ENCODE data around the gene SCD5.

The SCD5 gene

GRCh38 chr4:82691431-82691830, 107.2 kb downstream of the SCD5 start:
- no peak for DNase-seq (ENCODE audit: low read depth in 2 of 2)

- DNase-seq (ENCODE audit: low read depth in 2 of 2) = no peak
Observed at GRCh38 chr4:82688091-82688795, 110.4 kb downstream of the SCD5 start.

GRCh38 chr4:82687531-82687930, 111.1 kb downstream of the SCD5 start:
- DNase-seq (ENCODE audit: low read depth in 2 of 2) = no peak

- no peak for DNase-seq (ENCODE audit: low read depth in 2 of 2)
Observed at GRCh38 chr4:82681754-82682153, 116.8 kb downstream of the SCD5 start.

- DNase-seq (ENCODE audit: low read depth in 2 of 2) = no peak
Observed at GRCh38 chr4:82680834-82681233, 117.8 kb downstream of the SCD5 start.

GRCh38 chr4:82679531-82679930, 119.1 kb downstream of the SCD5 start:
- DNase-seq (ENCODE audit: low read depth in 2 of 2) = no peak

GRCh38 chr4:82678051-82678450, 120.5 kb downstream of the SCD5 start:
- no peak for DNase-seq (ENCODE audit: low read depth in 2 of 2)

GRCh38 chr4:82677327-82677726, 121.3 kb downstream of the SCD5 start:
- no peak for DNase-seq (ENCODE audit: low read depth in 2 of 2)

- DNase-seq (ENCODE audit: low read depth in 2 of 2) = peak in 1 of 2 experiments; percentile 11
Observed at GRCh38 chr4:82667761-82668480, 130.7 kb downstream of the SCD5 start.

GRCh38 chr4:82666970-82667665, 131.5 kb downstream of the SCD5 start:
- DNase-seq (ENCODE audit: low read depth in 2 of 2) = no peak

GRCh38 chr4:82661181-82661992, 137.2 kb downstream of the SCD5 start:
- no peak for DNase-seq (ENCODE audit: low read depth in 2 of 2)

GRCh38 chr4:82652062-82652461, 146.5 kb downstream of the SCD5 start:
- DNase-seq (ENCODE audit: low read depth in 2 of 2) = no peak

GRCh38 chr4:82650868-82651267, 147.7 kb downstream of the SCD5 start:
- DNase-seq (ENCODE audit: low read depth in 2 of 2) = no peak

GRCh38 chr4:82648356-82648755, 150.2 kb downstream of the SCD5 start:
- DNase-seq (ENCODE audit: low read depth in 2 of 2) = no peak

- no peak for DNase-seq (ENCODE audit: low read depth in 2 of 2)
Observed at GRCh38 chr4:82645936-82646565, 152.5 kb downstream of the SCD5 start.

GRCh38 chr4:82644734-82645126, 153.9 kb downstream of the SCD5 start:
- no peak for DNase-seq (ENCODE audit: low read depth in 2 of 2)

- DNase-seq (ENCODE audit: low read depth in 2 of 2) = peak; percentile 95 to 96
Observed at GRCh38 chr4:82643994-82644733, 154.4 kb downstream of the SCD5 start.

- DNase-seq (ENCODE audit: low read depth in 2 of 2) = no peak
Observed at GRCh38 chr4:82642331-82642730, 156.3 kb downstream of the SCD5 start.

GRCh38 chr4:82640540-82640939, 158.1 kb downstream of the SCD5 start:
- DNase-seq (ENCODE audit: low read depth in 2 of 2) = no peak

GRCh38 chr4:82639971-82640370, 158.6 kb downstream of the SCD5 start:
- DNase-seq (ENCODE audit: low read depth in 2 of 2) = no peak

- no peak for DNase-seq (ENCODE audit: low read depth in 2 of 2)
Observed at GRCh38 chr4:82638479-82638878, 160.1 kb downstream of the SCD5 start.
